Progenitor cell of endocrine pancreas (in vitro differentiated cells): Measurements from ENCODE around the gene RIF1. TPM values are rescaled to one million over a fixed set of nuclear protein-coding genes. Genes with fewer than 3 reads are reported as not detected.

Experiments used
- DNase-seq: peaks from one replicate; pipeline ENCODE4 v3.0.0; 2021; ENCODE audit warnings: low spot score; ENCODE audit not compliant: unreplicated experiment
- H3K27ac Mint-ChIP-seq: 2 replicates; pipeline ENCODE4 v1.8.0; 2021; ENCODE audit warnings: mild to moderate bottlenecking, moderate library complexity, mixed read lengths
- H3K27me3 Mint-ChIP-seq: 2 replicates; pipeline ENCODE4 v1.8.0; 2021; ENCODE audit warnings: mixed read lengths
- H3K36me3 Mint-ChIP-seq: 2 replicates; pipeline ENCODE4 v1.8.0; 2022; ENCODE audit warnings: mixed read lengths; ENCODE audit not compliant: insufficient read depth
- H3K4me1 Mint-ChIP-seq: 2 replicates; pipeline ENCODE4 v1.8.0; 2021; ENCODE audit warnings: low read depth, mixed read lengths
- H3K4me3 Mint-ChIP-seq: 2 replicates; pipeline ENCODE4 v1.8.0; 2021; ENCODE audit warnings: low read depth, mild to moderate bottlenecking, moderate library complexity, mixed read lengths
- H3K9me3 Mint-ChIP-seq: 2 replicates; pipeline ENCODE4 v1.8.0; 2021; ENCODE audit warnings: low read depth, mixed read lengths
- CTCF ChIP-seq: fragments of 200-600 bp; sonication (generic); IDR thresholded peaks from one replicate; pipeline ENCODE4 v1.5.0; 2021; ENCODE audit warnings: antibody characterized with exemption, mild to moderate bottlenecking; ENCODE audit not compliant: unreplicated experiment
- total RNA-seq: library from RNA; stranded (reverse); gene quantifications from 2 replicates; pipeline ENCODE4 v1.2.1, GENCODE V29; 2021

RIF1 gene
- total RNA-seq, 1 donor from 2014 or later: 54.4 TPM

GRCh38 chr2:151391436-151391835 lies 18.3 kb upstream of the RIF1 start:
- Mint-ChIP-seq H3K27ac (no peak overlapping the region), H3K4me1 (no peaks in the 10 kb centered on the region), H3K27me3 (no peaks in the 10 kb centered on the region), H3K36me3 (no peaks in the 10 kb centered on the region), H3K9me3 (peaks cover 6% of the 10 kb centered on the region), H3K4me3 (no peak overlapping the region)
- TF ChIP-seq CTCF: no peak
- no peak for DNase-seq

GRCh38 chr2:151394509-151394908 lies 15.2 kb upstream of the RIF1 start:
- Mint-ChIP-seq H3K36me3 (no peaks in the 10 kb centered on the region), H3K27ac (no peak overlapping the region), H3K9me3 (peaks cover 6% of the 10 kb centered on the region), H3K27me3 (no peaks in the 10 kb centered on the region), H3K4me1 (no peaks in the 10 kb centered on the region), H3K4me3 (no peak overlapping the region)
- TF ChIP-seq CTCF: no peak
- no peak for DNase-seq

GRCh38 chr2:151395509-151396374 lies 14.0 kb upstream of the RIF1 start:
- Mint-ChIP-seq H3K36me3 (no peaks in the 10 kb centered on the region), H3K9me3 (peaks cover 6% of the 10 kb centered on the region), H3K27ac (no peak overlapping the region), H3K27me3 (no peaks in the 10 kb centered on the region), H3K4me3 (no peak overlapping the region), H3K4me1 (no peaks in the 10 kb centered on the region)
- no peak for TF ChIP-seq CTCF
- no peak for DNase-seq

GRCh38 chr2:151399981-151400380 lies 9.7 kb upstream of the RIF1 start:
- H3K9me3 Mint-ChIP-seq: peaks cover 3% of the 10 kb centered on the region
- no peaks in the 10 kb centered on the region for H3K4me1 Mint-ChIP-seq
- no peak for TF ChIP-seq CTCF
- no peak overlapping the region for H3K27ac Mint-ChIP-seq
- no peaks in the 10 kb centered on the region for H3K36me3 Mint-ChIP-seq
- no peak overlapping the region for H3K4me3 Mint-ChIP-seq
- no peak for DNase-seq
- no peaks in the 10 kb centered on the region for H3K27me3 Mint-ChIP-seq

GRCh38 chr2:151401149-151401548 lies 8.6 kb upstream of the RIF1 start:
- no peaks in the 10 kb centered on the region for H3K4me1 Mint-ChIP-seq
- H3K9me3 Mint-ChIP-seq: no peaks in the 10 kb centered on the region
- H3K27me3 Mint-ChIP-seq: no peaks in the 10 kb centered on the region
- H3K36me3 Mint-ChIP-seq: no peaks in the 10 kb centered on the region
- TF ChIP-seq CTCF: no peak
- DNase-seq: no peak
- no peak overlapping the region for H3K27ac Mint-ChIP-seq
- no peak overlapping the region for H3K4me3 Mint-ChIP-seq
